Stimulated activated CD4-positive, alpha-beta T cell treated with anti-CD3 and anti-CD28 coated beads, Interleukin-12 subunit alpha, Interleukin-12 subunit beta, amount 100 ng/mL, for 48 hours (primary cell): ENCODE measurements around the gene C4A.
"Not testable (repeated sequence)": the region's sequence is repeated elsewhere in the genome, so short reads cannot be mapped to it uniquely, and the experiment has no call there.

Experiments
- DNase-seq, 3 donors: peaks; one replicate each; pipeline ENCODE4 v3.0.0-alpha.2; 2020; ENCODE audit warnings: low read depth in 2 of 3, low spot score in 1 of 3

The C4A gene

GRCh38 chr6:32022100-32022499, 40.2 kb downstream of the C4A start:
- not testable (repeated sequence) for DNase-seq

DNA sequence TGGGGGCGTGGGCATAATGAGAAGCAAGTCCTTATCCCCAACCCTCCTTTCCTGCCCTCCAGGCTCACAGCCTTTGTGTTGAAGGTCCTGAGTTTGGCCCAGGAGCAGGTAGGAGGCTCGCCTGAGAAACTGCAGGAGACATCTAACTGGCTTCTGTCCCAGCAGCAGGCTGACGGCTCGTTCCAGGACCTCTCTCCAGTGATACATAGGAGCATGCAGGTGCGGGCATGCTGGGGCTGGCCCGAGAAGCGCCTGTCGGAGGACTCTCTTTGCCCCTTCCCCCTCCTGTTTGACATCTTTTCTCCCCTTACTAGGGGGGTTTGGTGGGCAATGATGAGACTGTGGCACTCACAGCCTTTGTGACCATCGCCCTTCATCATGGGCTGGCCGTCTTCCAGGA, 46.8 kb downstream of the C4A start:
- not testable (repeated sequence) for DNase-seq

DNA sequence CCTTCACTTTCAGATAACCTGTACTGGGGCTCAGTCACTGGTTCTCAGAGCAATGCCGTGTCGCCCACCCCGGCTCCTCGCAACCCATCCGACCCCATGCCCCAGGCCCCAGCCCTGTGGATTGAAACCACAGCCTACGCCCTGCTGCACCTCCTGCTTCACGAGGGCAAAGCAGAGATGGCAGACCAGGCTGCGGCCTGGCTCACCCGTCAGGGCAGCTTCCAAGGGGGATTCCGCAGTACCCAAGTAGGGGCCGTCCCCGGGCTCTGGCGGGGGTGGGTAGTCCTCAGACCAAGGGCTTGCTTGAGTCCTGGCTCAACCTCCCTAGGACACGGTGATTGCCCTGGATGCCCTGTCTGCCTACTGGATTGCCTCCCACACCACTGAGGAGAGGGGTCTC, 47.7 kb downstream of the C4A start:
- DNase-seq: not testable (repeated sequence)

GRCh38 chr6:32035283-32036013, 53.6 kb downstream of the C4A start:
- not testable (repeated sequence) for DNase-seq

DNA sequence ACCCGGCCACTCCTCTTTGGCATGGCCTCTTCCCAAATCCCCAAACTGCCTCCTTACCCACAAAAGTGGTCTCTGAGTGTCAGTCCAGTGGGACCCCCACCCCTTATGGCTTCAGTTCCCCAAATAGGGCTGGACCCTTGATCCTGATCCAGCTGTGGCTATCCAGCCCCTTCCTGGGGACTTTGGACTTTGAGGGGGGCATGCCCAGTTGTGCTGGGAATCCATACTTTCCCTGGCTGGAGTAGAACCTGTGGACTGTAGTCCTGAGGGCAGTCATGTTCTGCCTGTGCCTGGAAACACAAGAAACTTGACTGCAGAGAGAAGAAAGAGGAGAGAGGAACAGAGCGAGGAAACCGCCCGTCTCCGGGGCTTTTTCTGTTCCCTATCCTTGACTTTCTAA, 55.3 kb downstream of the C4A start:
- DNase-seq: not testable (repeated sequence)

DNA sequence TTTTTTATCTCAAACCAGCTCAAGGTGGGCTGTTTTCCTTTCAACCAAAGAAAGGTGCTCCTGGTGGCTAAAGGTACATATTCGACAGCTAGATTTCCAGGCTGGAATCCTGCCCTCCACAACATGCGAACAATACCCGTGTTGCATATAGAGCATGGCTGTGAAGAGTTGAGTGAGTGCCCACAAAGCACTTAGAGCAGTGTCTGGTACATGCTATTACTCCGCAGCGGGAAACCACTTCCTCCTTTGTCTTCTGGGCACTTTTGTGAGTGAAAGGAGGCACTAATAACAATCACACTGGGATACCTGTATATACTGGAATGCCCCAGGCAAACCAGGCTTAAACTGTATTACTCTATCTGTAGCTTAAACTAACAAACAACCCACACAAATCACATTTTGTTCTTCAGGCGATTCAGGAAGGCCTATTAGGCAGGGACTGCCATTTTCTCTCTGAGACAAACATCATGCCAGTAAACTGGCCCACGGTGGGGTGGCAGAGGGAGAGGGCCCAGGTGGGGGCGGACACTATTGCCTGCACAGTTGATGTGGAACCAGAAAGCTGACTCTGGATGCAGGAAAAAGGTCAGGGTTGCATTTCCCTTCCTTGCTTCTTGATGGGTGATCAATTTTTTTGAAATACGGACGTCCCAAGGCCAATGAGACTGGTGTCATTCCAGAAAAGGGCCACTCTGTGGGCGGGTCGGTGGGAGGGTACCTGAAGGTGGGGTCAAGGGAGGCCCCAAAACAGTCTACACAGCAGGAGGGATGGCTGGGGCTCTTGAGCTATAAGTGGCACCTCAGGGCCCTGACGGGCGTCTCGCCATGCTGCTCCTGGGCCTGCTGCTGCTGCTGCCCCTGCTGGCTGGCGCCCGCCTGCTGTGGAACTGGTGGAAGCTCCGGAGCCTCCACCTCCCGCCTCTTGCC, 56.0 kb downstream of the C4A start, which contains the start of gene CYP21A2:
Gene CYP21A2, plus strand, starts transcription at position 818 of the 927 bp plus-strand sequence. Its CDS starts 8 bp downstream, at position 826.
- not testable (repeated sequence) for DNase-seq

DNA sequence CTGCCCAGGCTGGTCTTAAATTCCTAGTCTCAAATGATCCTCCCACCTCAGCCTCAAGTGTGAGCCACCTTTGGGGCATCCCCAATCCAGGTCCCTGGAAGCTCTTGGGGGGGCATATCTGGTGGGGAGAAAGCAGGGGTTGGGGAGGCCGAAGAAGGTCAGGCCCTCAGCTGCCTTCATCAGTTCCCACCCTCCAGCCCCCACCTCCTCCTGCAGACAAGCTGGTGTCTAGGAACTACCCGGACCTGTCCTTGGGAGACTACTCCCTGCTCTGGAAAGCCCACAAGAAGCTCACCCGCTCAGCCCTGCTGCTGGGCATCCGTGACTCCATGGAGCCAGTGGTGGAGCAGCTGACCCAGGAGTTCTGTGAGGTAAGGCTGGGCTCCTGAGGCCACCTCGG, 57.0 kb downstream of the C4A start:
- DNase-seq: not testable (repeated sequence)

GRCh38 chr6:32039321-32040274, 57.7 kb downstream of the C4A start:
- DNase-seq: not testable (repeated sequence)

DNA sequence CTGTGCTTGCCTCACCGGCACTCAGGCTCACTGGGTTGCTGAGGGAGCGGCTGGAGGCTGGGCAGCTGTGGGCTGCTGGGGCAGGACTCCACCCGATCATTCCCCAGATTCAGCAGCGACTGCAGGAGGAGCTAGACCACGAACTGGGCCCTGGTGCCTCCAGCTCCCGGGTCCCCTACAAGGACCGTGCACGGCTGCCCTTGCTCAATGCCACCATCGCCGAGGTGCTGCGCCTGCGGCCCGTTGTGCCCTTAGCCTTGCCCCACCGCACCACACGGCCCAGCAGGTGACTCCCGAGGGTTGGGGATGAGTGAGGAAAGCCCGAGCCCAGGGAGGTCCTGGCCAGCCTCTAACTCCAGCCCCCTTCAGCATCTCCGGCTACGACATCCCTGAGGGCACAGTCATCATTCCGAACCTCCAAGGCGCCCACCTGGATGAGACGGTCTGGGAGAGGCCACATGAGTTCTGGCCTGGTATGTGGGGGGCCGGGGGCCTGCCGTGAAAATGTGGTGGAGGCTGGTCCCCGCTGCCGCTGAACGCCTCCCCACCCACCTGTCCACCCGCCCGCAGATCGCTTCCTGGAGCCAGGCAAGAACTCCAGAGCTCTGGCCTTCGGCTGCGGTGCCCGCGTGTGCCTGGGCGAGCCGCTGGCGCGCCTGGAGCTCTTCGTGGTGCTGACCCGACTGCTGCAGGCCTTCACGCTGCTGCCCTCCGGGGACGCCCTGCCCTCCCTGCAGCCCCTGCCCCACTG, 58.6 kb downstream of the C4A start:
- DNase-seq: not testable (repeated sequence)

DNA sequence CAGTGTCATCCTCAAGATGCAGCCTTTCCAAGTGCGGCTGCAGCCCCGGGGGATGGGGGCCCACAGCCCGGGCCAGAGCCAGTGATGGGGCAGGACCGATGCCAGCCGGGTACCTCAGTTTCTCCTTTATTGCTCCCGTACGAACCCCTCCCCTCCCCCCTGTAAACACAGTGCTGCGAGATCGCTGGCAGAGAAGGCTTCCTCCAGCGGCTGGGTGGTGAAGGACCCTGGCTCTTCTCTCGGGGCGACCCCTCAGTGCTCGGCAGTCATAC, 59.1 kb downstream of the C4A start:
- not testable (repeated sequence) for DNase-seq

DNA sequence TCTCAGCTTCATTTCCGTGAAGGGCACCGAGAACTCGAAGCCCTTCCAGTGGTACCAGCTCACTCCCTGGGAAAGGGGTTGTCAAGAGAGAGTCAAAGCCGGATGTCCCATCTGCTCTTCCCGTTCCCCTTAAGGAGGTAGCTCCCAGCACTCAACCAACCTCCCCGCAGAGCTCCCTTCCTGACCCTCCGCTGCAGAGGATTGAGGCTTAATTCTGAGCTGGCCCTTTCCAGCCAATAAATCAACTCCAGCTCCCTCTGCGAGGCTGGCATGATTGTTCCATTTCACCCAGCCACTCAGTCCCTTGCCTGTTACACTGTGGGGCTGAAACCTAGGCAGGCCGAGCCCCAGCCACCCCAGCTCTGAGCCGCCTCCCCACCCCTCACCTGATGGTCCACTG, 59.5 kb downstream of the C4A start:
- DNase-seq: not testable (repeated sequence)

GRCh38 chr6:32042276-32042675, 60.4 kb downstream of the C4A start:
- DNase-seq: not testable (repeated sequence)

DNA sequence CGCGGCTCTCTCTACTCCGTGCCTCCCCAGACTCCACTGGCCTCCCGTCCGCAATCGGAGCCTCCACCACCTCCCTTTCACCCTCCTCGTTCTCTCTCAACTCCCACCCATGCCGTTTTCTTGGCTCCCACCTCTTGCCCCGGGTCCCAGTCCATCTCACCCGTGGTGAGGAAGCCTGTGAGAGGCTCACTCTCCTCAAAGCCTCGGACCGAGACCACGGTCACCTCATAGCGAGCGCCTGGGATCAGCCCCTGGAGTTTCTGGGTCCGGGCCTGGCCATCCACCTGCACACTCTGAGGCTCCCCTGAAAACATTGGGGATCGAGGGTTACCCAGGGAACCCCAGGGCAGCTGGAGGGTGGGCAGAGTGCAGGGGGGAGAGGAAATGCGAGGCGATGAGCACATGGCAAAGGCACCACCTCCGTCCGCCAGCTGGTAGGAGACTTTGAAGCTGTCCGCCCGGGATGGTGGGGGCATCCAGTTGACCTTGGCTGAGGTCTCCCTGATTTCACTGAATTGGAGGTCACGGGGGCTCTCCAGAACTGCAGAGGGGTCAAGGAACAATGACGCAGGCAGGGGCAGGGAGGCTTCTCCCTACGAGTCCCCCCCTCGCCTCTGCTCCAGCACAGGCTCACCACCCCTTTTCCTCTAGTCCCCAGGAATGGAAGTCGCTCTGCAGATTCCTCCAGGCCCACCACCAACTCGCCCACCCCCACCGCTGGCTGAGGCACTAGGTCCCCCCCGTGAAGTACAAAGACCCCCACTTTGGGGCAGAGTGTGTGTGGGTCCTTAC, 61.9 kb downstream of the C4A start:
- DNase-seq: not testable (repeated sequence)

DNA sequence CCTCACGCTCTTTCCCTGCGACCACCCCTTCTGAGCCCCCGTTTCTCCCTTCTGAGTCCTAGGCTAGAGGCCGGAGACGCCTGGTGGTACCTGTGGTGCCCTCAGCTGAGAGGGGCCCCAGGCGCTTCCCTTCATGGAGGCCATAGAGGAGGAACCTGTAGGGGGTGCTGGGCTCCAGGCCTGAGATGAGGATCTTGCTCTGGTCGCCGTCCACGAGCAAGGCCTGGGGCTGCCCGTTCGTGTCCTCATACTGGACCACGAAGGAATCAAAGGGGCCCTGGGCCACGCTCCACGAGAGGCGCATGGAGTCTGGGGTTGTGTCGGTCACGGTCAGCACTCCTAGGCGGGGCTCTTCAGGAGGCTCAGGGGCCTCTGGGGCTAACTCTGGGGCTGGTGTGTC, 63.1 kb downstream of the C4A start:
- DNase-seq: not testable (repeated sequence)

GRCh38 chr6:32045811-32046449, 64.1 kb downstream of the C4A start:
- DNase-seq: no peak

- DNase-seq: no peak
Observed at GRCh38 chr6:32046450-32047083, 64.7 kb downstream of the C4A start.

GRCh38 chr6:32047084-32047478, 65.2 kb downstream of the C4A start:
- DNase-seq: no peak

- no peak for DNase-seq
Observed at GRCh38 chr6:32047539-32047854, 65.6 kb downstream of the C4A start.
